ENCODE results near the gene TNFRSF6B.

The TNFRSF6B gene

GRCh38 chr20:63742381-63743024 is 46.1 kb downstream of the TNFRSF6B start:
- H3K4me1 Mint-ChIP-seq (ENCODE audit: low read depth): peaks cover 23% of the 10 kb centered on the region
- H3K4me3 Mint-ChIP-seq: no peak overlapping the region
- H3K27me3 Mint-ChIP-seq: peaks cover 9% of the 10 kb centered on the region
- H3K9me3 Mint-ChIP-seq: no peaks in the 10 kb centered on the region
- intact Hi-C loops (cut with micrococcal nuclease): no loop called here
- no peak overlapping the region for H3K27ac Mint-ChIP-seq
- H3K36me3 Mint-ChIP-seq (ENCODE audit: low read depth): peaks cover 59% of the 10 kb centered on the region

GRCh38 chr20:63743210-63743970 is 46.9 kb downstream of the TNFRSF6B start:
- peaks cover 68% of the 10 kb centered on the region for H3K36me3 Mint-ChIP-seq (ENCODE audit: low read depth)
- H3K4me3 Mint-ChIP-seq: no peak overlapping the region
- H3K27ac Mint-ChIP-seq: no peak overlapping the region
- H3K27me3 Mint-ChIP-seq: peaks cover 4% of the 10 kb centered on the region
- H3K9me3 Mint-ChIP-seq: no peaks in the 10 kb centered on the region
- peaks cover 17% of the 10 kb centered on the region for H3K4me1 Mint-ChIP-seq (ENCODE audit: low read depth)
- intact Hi-C loops (cut with micrococcal nuclease): no loop called here

GRCh38 chr20:63744158-63744557 is 47.7 kb downstream of the TNFRSF6B start:
- Mint-ChIP-seq H3K9me3 (no peaks in the 10 kb centered on the region), H3K36me3 (ENCODE audit: low read depth) (peaks cover 76% of the 10 kb centered on the region), H3K27me3 (no peaks in the 10 kb centered on the region), H3K4me1 (ENCODE audit: low read depth) (peaks cover 14% of the 10 kb centered on the region), H3K27ac (no peak overlapping the region), H3K4me3 (no peak overlapping the region)
- intact Hi-C loops (cut with micrococcal nuclease): no loop called here

GRCh38 chr20:63744574-63745423 is 48.3 kb downstream of the TNFRSF6B start:
- no peaks in the 10 kb centered on the region for H3K27me3 Mint-ChIP-seq
- H3K27ac Mint-ChIP-seq: peak overlapping the region; percentile 10
- no peak overlapping the region for H3K4me3 Mint-ChIP-seq
- intact Hi-C loops (cut with micrococcal nuclease): no loop called here
- peaks cover 82% of the 10 kb centered on the region for H3K36me3 Mint-ChIP-seq (ENCODE audit: low read depth)
- H3K9me3 Mint-ChIP-seq: no peaks in the 10 kb centered on the region
- peaks cover 14% of the 10 kb centered on the region for H3K4me1 Mint-ChIP-seq (ENCODE audit: low read depth)

- Mint-ChIP-seq H3K9me3 (no peaks in the 10 kb centered on the region), H3K4me3 (no peak overlapping the region), H3K4me1 (ENCODE audit: low read depth) (peaks cover 14% of the 10 kb centered on the region), H3K36me3 (ENCODE audit: low read depth) (peaks cover 89% of the 10 kb centered on the region), H3K27me3 (no peaks in the 10 kb centered on the region), H3K27ac (no peak overlapping the region)
- intact Hi-C loops (cut with micrococcal nuclease): no loop called here
Observed at GRCh38 chr20:63745424-63745805, 49.0 kb downstream of the TNFRSF6B start.

- H3K4me1 Mint-ChIP-seq (ENCODE audit: low read depth): peaks cover 8% of the 10 kb centered on the region
- H3K27ac Mint-ChIP-seq: no peak overlapping the region
- no peaks in the 10 kb centered on the region for H3K9me3 Mint-ChIP-seq
- H3K4me3 Mint-ChIP-seq: no peak overlapping the region
- peaks cover 96% of the 10 kb centered on the region for H3K36me3 Mint-ChIP-seq (ENCODE audit: low read depth)
- H3K27me3 Mint-ChIP-seq: no peaks in the 10 kb centered on the region
- intact Hi-C loops (cut with micrococcal nuclease): no loop called here
Observed at GRCh38 chr20:63745961-63746731, 49.7 kb downstream of the TNFRSF6B start.

- peaks cover 98% of the 10 kb centered on the region for H3K36me3 Mint-ChIP-seq (ENCODE audit: low read depth)
- no peaks in the 10 kb centered on the region for H3K9me3 Mint-ChIP-seq
- peaks cover under 1% of the 10 kb centered on the region for H3K27me3 Mint-ChIP-seq
- no peak overlapping the region for H3K27ac Mint-ChIP-seq
- peaks cover 1% of the 10 kb centered on the region for H3K4me1 Mint-ChIP-seq (ENCODE audit: low read depth)
- no peak overlapping the region for H3K4me3 Mint-ChIP-seq
- intact Hi-C loops (cut with micrococcal nuclease): no loop called here
Observed at GRCh38 chr20:63746751-63747315, 50.4 kb downstream of the TNFRSF6B start.

- peaks cover 98% of the 10 kb centered on the region for H3K36me3 Mint-ChIP-seq (ENCODE audit: low read depth)
- intact Hi-C loops (cut with micrococcal nuclease): no loop called here
- peaks cover 3% of the 10 kb centered on the region for H3K27me3 Mint-ChIP-seq
- no peak overlapping the region for H3K27ac Mint-ChIP-seq
- H3K4me3 Mint-ChIP-seq: no peak overlapping the region
- no peaks in the 10 kb centered on the region for H3K9me3 Mint-ChIP-seq
- peaks cover 5% of the 10 kb centered on the region for H3K4me1 Mint-ChIP-seq (ENCODE audit: low read depth)
Observed at GRCh38 chr20:63747622-63748069, 51.2 kb downstream of the TNFRSF6B start.

All from dendritic cell treated with granulocyte-macrophage colony-stimulating factor and Interleukin-4, amounts not matched to agents 40 ng/mL and 50 ng/mL, for 4 days (primary cell).